H9 (cell line): Measurements from ENCODE around the gene IVNS1ABP. TPM values are rescaled to one million over a fixed set of nuclear protein-coding genes. Genes with fewer than 3 reads are reported as not detected.
"Not testable (repeated sequence)": the region's sequence is repeated elsewhere in the genome, so short reads cannot be mapped to it uniquely, and the experiment has no call there.

ENCODE experiments used
- DNase-seq: peaks from one replicate; pipeline ENCODE4 v3.0.0-alpha.2; 2017
- H2AFZ ChIP-seq: one replicate; pipeline ENCODE4 v1.6.1; 2013; ENCODE audit warnings: mild to moderate bottlenecking, low read length, control low read depth, moderate library complexity
- H2AK5ac ChIP-seq: 2 replicates; pipeline ENCODE4 v1.6.1; 2013; ENCODE audit warnings: low read length, control low read depth, mixed read lengths; ENCODE audit not compliant: insufficient read length
- H2BK120ac ChIP-seq: one replicate; pipeline ENCODE4 v1.6.1; 2013; ENCODE audit warnings: low read depth, mild to moderate bottlenecking, low read length, control low read depth, inconsistent platforms; ENCODE audit not compliant: poor library complexity, severe bottlenecking
- H2BK12ac ChIP-seq: 2 replicates; pipeline ENCODE4 v1.6.1; 2013; ENCODE audit warnings: low read length, control low read depth, mixed read lengths, low read depth; ENCODE audit not compliant: insufficient read length
- H2BK15ac ChIP-seq: 2 replicates; pipeline ENCODE4 v1.6.1; 2013; ENCODE audit warnings: low read depth, low read length, control low read depth
- H2BK20ac ChIP-seq: one replicate; pipeline ENCODE4 v1.6.1; 2013; ENCODE audit warnings: low read depth, mild to moderate bottlenecking, low read length, control low read depth, inconsistent platforms; ENCODE audit not compliant: poor library complexity, severe bottlenecking
- H2BK5ac ChIP-seq: 2 replicates; pipeline ENCODE4 v1.6.1; 2013; ENCODE audit warnings: low read length, control low read depth, mixed read lengths; ENCODE audit not compliant: insufficient read length
- H3K14ac ChIP-seq: 2 replicates; pipeline ENCODE4 v1.6.1; 2013; ENCODE audit warnings: low read length, control low read depth; ENCODE audit not compliant: insufficient read depth
- H3K18ac ChIP-seq: 2 replicates; pipeline ENCODE4 v1.6.1; 2013; ENCODE audit warnings: low read depth, mild to moderate bottlenecking, mixed read lengths, low read length, control low read depth; ENCODE audit not compliant: insufficient read length
- H3K23ac ChIP-seq: 2 replicates; pipeline ENCODE4 v1.6.1; 2013; ENCODE audit warnings: low read length, control low read depth, mixed read lengths, low read depth; ENCODE audit not compliant: insufficient read length
- H3K23me2 ChIP-seq: 2 replicates; pipeline ENCODE4 v1.6.1; 2013; ENCODE audit warnings: low read depth, mild to moderate bottlenecking, mixed read lengths, low read length, control low read depth; ENCODE audit not compliant: insufficient read length, poor library complexity, severe bottlenecking
- H3K27ac ChIP-seq: 2 replicates; pipeline ENCODE4 v1.5.1; 2013; ENCODE audit warnings: low read length, control low read depth, mixed read lengths, low read depth; ENCODE audit not compliant: insufficient read length
- H3K27me3 ChIP-seq: 2 replicates; pipeline ENCODE4 v1.6.1; 2013; ENCODE audit warnings: low read length, control low read depth, inconsistent platforms; ENCODE audit not compliant: insufficient read depth
- H3K4ac ChIP-seq: 2 replicates; pipeline ENCODE4 v1.6.1; 2013; ENCODE audit warnings: low read depth, mild to moderate bottlenecking, control low read depth, inconsistent platforms, low read length, moderate library complexity
- H3K4me1 ChIP-seq: 2 replicates; pipeline ENCODE4 v1.6.1; 2013; ENCODE audit warnings: low read length, control low read depth, inconsistent platforms; ENCODE audit not compliant: insufficient read depth
- H3K4me2 ChIP-seq: 2 replicates; pipeline ENCODE4 v1.6.1; 2013; ENCODE audit warnings: low read length, control low read depth, mixed read lengths; ENCODE audit not compliant: insufficient read length, insufficient read depth
- H3K56ac ChIP-seq: 2 replicates; pipeline ENCODE4 v1.6.1; 2013; ENCODE audit warnings: low read depth, mild to moderate bottlenecking, mixed read lengths, low read length, control low read depth; ENCODE audit not compliant: insufficient read length
- H3K79me1 ChIP-seq: 2 replicates; pipeline ENCODE4 v1.6.1; 2013; ENCODE audit warnings: low read depth, mild to moderate bottlenecking, moderate library complexity, low read length, control low read depth, inconsistent platforms; ENCODE audit not compliant: insufficient read depth, poor library complexity, severe bottlenecking
- H3K79me2 ChIP-seq: 2 replicates; pipeline ENCODE4 v1.6.1; 2013; ENCODE audit warnings: low read length, control low read depth, inconsistent platforms; ENCODE audit not compliant: insufficient read depth
- H3K9ac ChIP-seq: 2 replicates; pipeline ENCODE4 v1.6.1; 2013; ENCODE audit warnings: low read length, control low read depth, mixed read lengths; ENCODE audit not compliant: insufficient read length; ENCODE audit errors: extremely low read depth
- H3K9me3 ChIP-seq: one replicate; pipeline ENCODE4 v1.6.1; 2013; ENCODE audit warnings: low read depth, low read length, inconsistent platforms; ENCODE audit not compliant: control insufficient read depth
- H3T11ph ChIP-seq: one replicate; pipeline ENCODE4 v1.6.1; 2013; ENCODE audit warnings: mild to moderate bottlenecking, low read length, control low read depth, inconsistent platforms
- H4K20me1 ChIP-seq: one replicate; pipeline ENCODE4 v1.6.1; 2013; ENCODE audit not compliant: control insufficient read depth, insufficient read length, insufficient read depth
- H4K5ac ChIP-seq: 2 replicates; pipeline ENCODE4 v1.6.1; 2013; ENCODE audit warnings: low read depth, mild to moderate bottlenecking, mixed read lengths, low read length, control low read depth; ENCODE audit not compliant: insufficient read length
- H4K8ac ChIP-seq: replicated peaks from 2 replicates; pipeline ENCODE4 v1.6.1; 2013; ENCODE audit warnings: low read length, control low read depth, mixed read lengths, low read depth; ENCODE audit not compliant: insufficient read length
- H4K91ac ChIP-seq: 2 replicates; pipeline ENCODE4 v1.6.1; 2013; ENCODE audit warnings: low read depth, mild to moderate bottlenecking, moderate library complexity, mixed read lengths, low read length, control low read depth; ENCODE audit not compliant: insufficient read length
- H3K27ac Mint-ChIP-seq, 3 experiments: 2 replicates in 2 of 3; 3 replicates in 1 of 3; pipeline ENCODE4 v1.8.0; 2020 to 2021; ENCODE audit warnings: mixed read lengths in 3 of 3, mild to moderate bottlenecking in 1 of 3, moderate library complexity in 1 of 3
- H3K27me3 Mint-ChIP-seq: 2 replicates; pipeline ENCODE4 v1.8.0; 2021; ENCODE audit warnings: low read depth, mild to moderate bottlenecking, moderate library complexity, mixed read lengths
- H3K36me3 Mint-ChIP-seq, 3 experiments: 2 replicates in 2 of 3; 3 replicates in 1 of 3; pipeline ENCODE4 v1.8.0; 2020 to 2021; ENCODE audit warnings: low read depth in 3 of 3, mixed read lengths in 3 of 3; ENCODE audit not compliant: insufficient read depth in 1 of 3
- H3K4me1 Mint-ChIP-seq, 2 experiments: 2 replicates each; pipeline ENCODE4 v1.8.0; 2020; ENCODE audit warnings: mixed read lengths in 2 of 2
- H3K4me3 Mint-ChIP-seq, 2 experiments: 2 replicates in 1 of 2; 3 replicates in 1 of 2; pipeline ENCODE4 v1.8.0; 2020 to 2021; ENCODE audit warnings: mild to moderate bottlenecking in 2 of 2, mixed read lengths in 2 of 2, moderate library complexity in 1 of 2
- H3K9me3 Mint-ChIP-seq, 2 experiments: 2 replicates in 1 of 2; 3 replicates in 1 of 2; pipeline ENCODE4 v1.8.0; 2020; ENCODE audit warnings: mild to moderate bottlenecking in 2 of 2, mixed read lengths in 2 of 2, moderate library complexity in 1 of 2
- WGBS: extraction: QIAGEN DNeasy Blood & Tissue Kit; methylation state at CpG from one replicate; pipeline ENCODE4 v1.1.7; 2013; ENCODE audit warnings: missing lambda C conversion rate, low lambda C conversion rate, mixed read lengths; ENCODE audit not compliant: insufficient read length; ENCODE audit errors: extremely low coverage; 5-methylcytosine and 5-hydroxymethylcytosine counted together
- total RNA-seq: library from RNA; stranded (reverse); gene quantifications from 2 replicates; pipeline ENCODE4 v1.2.1, GENCODE V29; 2021

The IVNS1ABP gene
- total RNA-seq, 1 experiment from 2014 or later = 110 TPM

DNA sequence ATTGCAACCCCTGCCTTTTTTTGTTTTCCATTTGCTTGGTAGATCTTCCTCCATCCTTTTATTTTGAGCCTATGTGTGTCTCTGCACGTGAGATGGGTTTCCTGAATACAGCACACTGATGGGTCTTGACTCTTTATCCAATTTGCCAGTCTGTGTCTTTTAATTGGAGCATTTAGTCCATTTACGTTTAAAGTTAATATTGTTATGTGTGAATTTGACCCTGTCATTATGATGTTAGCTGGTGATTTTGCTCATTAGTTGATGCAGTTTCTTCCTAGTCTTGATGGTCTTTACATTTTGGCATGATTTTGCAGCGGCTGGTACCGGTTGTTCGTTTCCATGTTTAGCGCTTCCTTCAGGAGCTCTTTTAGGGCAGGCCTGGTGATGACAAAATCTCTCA lies 61.4 kb downstream of the IVNS1ABP start:
- not testable (repeated sequence) for H3K14ac ChIP-seq, H4K91ac ChIP-seq, H3K36me3 Mint-ChIP-seq, H3K56ac ChIP-seq, H3K27ac Mint-ChIP-seq, H4K5ac ChIP-seq, H3K27me3 ChIP-seq, DNase-seq, H3K9me3 Mint-ChIP-seq, H3K4ac ChIP-seq, H2AK5ac ChIP-seq, H3K79me2 ChIP-seq, H3K4me1 ChIP-seq, H2BK12ac ChIP-seq, H4K8ac ChIP-seq, H4K20me1 ChIP-seq, H2BK15ac ChIP-seq, H2BK120ac ChIP-seq, H3K9ac ChIP-seq, H3K23me2 ChIP-seq, H3K27ac ChIP-seq, H3K27me3 Mint-ChIP-seq, H3T11ph ChIP-seq, H2BK5ac ChIP-seq, H3K23ac ChIP-seq, H3K4me2 ChIP-seq, H3K4me3 Mint-ChIP-seq, H3K9me3 ChIP-seq, H3K18ac ChIP-seq, H3K79me1 ChIP-seq, H2AFZ ChIP-seq, H2BK20ac ChIP-seq
- WGBS = no CpG with 5 or more reads among the region's 6 CpGs
- peaks cover 7 to 11% of the 10 kb centered on the region in 2 experiments for H3K4me1 Mint-ChIP-seq

DNA sequence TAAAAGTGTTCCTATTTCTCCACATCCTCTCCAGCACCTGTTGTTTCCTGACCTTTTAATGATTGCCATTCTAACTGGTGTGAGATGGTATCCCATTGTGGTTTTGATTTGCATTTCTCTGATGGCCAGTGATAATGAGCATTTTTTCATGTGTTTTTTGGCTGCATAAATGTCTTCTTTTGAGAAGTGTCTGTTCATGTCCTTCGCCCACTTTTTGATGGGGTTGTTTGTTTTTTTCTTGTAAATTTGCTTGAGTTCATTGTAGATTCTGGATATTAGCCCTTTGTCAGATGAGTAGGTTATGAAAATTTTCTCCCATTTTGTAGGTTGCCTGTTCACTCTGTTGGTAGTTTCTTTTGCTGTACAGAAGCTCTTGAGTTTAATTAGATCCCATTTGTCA lies 64.6 kb downstream of the IVNS1ABP start:
- not testable (repeated sequence) for H2BK5ac ChIP-seq, H3K27me3 Mint-ChIP-seq, H3T11ph ChIP-seq, H2AFZ ChIP-seq, H3K9me3 Mint-ChIP-seq, H2AK5ac ChIP-seq, H2BK120ac ChIP-seq, H4K20me1 ChIP-seq, H3K27ac ChIP-seq, H2BK12ac ChIP-seq, H3K4me3 Mint-ChIP-seq, H3K4me2 ChIP-seq, H4K5ac ChIP-seq, H3K4ac ChIP-seq, H2BK15ac ChIP-seq, H3K27me3 ChIP-seq, H3K18ac ChIP-seq, H3K27ac Mint-ChIP-seq, H4K91ac ChIP-seq, H3K4me1 ChIP-seq, H3K9me3 ChIP-seq, H3K79me2 ChIP-seq, H3K23me2 ChIP-seq, H3K36me3 Mint-ChIP-seq, H3K23ac ChIP-seq, H3K14ac ChIP-seq, DNase-seq, H3K79me1 ChIP-seq, H3K9ac ChIP-seq, H2BK20ac ChIP-seq, H3K56ac ChIP-seq, H4K8ac ChIP-seq
- peaks cover 19 to 24% of the 10 kb centered on the region in 2 experiments for H3K4me1 Mint-ChIP-seq
- WGBS = no CpG with 5 or more reads among the region's 1 CpG
